Mammary epithelial cell (primary cell): ENCODE results near the gene INPP4B.

Experiments used
- CTCF ChIP-seq, 2 donors: IDR thresholded peaks in 1 of 2; conservative IDR thresholded peaks in 1 of 2; 2 replicates each; pipeline ENCODE4 v1.5.1; 2011 to 2012; ENCODE audit warnings: inconsistent platforms in 2 of 2, low read length in 2 of 2, mild to moderate bottlenecking in 2 of 2, control low read depth in 1 of 2, low read depth in 1 of 2; ENCODE audit not compliant: insufficient read depth in 1 of 2; ENCODE audit errors: extremely low read depth in 1 of 2
- EZH2 ChIP-seq: IDR thresholded peaks from 2 replicates; pipeline ENCODE4 v1.6.1; 2012; ENCODE audit warnings: low read length, inconsistent platforms, borderline replicate concordance

GRCh38 chr4:142377342-142378091, 468.6 kb downstream of the INPP4B start:
- TF ChIP-seq CTCF (conservative IDR thresholded peaks at IDR 0.05 in 1 of 2, IDR thresholded peaks at IDR 0.05 in 1 of 2; ENCODE audit: extremely low read depth in 1 of 2, insufficient read depth in 1 of 2, low read depth in 1 of 2, low read length in 2 of 2) (no peak), EZH2 (no peak)
